Endodermal cell (in vitro differentiated cells): Measurements from ENCODE around the gene GPR3. TPM values are rescaled to one million over a fixed set of nuclear protein-coding genes. Genes with fewer than 3 reads are reported as not detected.

Experiments used
- DNase-seq: peaks from one replicate; pipeline ENCODE4 v3.0.0-alpha.2; 2017
- H3K27ac ChIP-seq: 2 replicates; pipeline ENCODE4 v1.5.1; 2013; ENCODE audit warnings: mild to moderate bottlenecking, low read depth, low read length, moderate library complexity
- H3K27me3 ChIP-seq: 2 replicates; pipeline ENCODE4 v1.6.1; 2013; ENCODE audit warnings: mild to moderate bottlenecking, low read length, moderate library complexity; ENCODE audit not compliant: insufficient read depth, control insufficient read depth, poor library complexity, severe bottlenecking
- H3K36me3 ChIP-seq: 2 replicates; pipeline ENCODE4 v1.7.0; 2013; ENCODE audit warnings: mild to moderate bottlenecking, low read length, moderate library complexity; ENCODE audit not compliant: control insufficient read depth, insufficient read depth
- H3K4me1 ChIP-seq: one replicate; pipeline ENCODE4 v1.7.0; 2013; ENCODE audit warnings: low read length; ENCODE audit not compliant: control insufficient read depth, insufficient read depth
- H3K4me3 ChIP-seq: 2 replicates; pipeline ENCODE4 v1.5.1; 2013; ENCODE audit warnings: mild to moderate bottlenecking, low read length, moderate library complexity
- H3K9ac ChIP-seq: 2 replicates; pipeline ENCODE4 v1.6.1; 2013; ENCODE audit warnings: mild to moderate bottlenecking, low read length, moderate library complexity; ENCODE audit not compliant: poor library complexity, severe bottlenecking; ENCODE audit errors: extremely low read depth
- H3K9me3 ChIP-seq: 2 replicates; pipeline ENCODE4 v1.6.1; 2013; ENCODE audit warnings: mild to moderate bottlenecking, low read length, moderate library complexity; ENCODE audit not compliant: control insufficient read depth
- H3K27ac Mint-ChIP-seq: 2 replicates; pipeline ENCODE4 v1.8.0; 2020; ENCODE audit warnings: mixed read lengths
- H3K27me3 Mint-ChIP-seq: 2 replicates; pipeline ENCODE4 v1.8.0; 2021; ENCODE audit warnings: mild to moderate bottlenecking, mixed read lengths; ENCODE audit not compliant: insufficient read depth
- H3K36me3 Mint-ChIP-seq: 2 replicates; pipeline ENCODE4 v1.8.0; 2020; ENCODE audit warnings: low read depth, mixed read lengths
- H3K4me1 Mint-ChIP-seq: 2 replicates; pipeline ENCODE4 v1.8.0; 2020; ENCODE audit warnings: mixed read lengths
- H3K4me3 Mint-ChIP-seq: 2 replicates; pipeline ENCODE4 v1.8.0; 2020; ENCODE audit warnings: mild to moderate bottlenecking, moderate library complexity, mixed read lengths
- H3K9me3 Mint-ChIP-seq: 2 replicates; pipeline ENCODE4 v1.8.0; 2020; ENCODE audit warnings: mild to moderate bottlenecking, mixed read lengths
- CTCF ChIP-seq: fragments of 200-600 bp; sonication (generic); conservative IDR thresholded peaks from 2 replicates; pipeline ENCODE4 v1.5.0; 2021; ENCODE audit warnings: antibody characterized with exemption, mild to moderate bottlenecking
- WGBS, 2 experiments: methylation state at CpG; one replicate each; pipeline versions ENCODE4 v1.1.5 to v1.1.7; 2013; ENCODE audit warnings: missing lambda C conversion rate in 2 of 2, mixed read lengths in 1 of 2; ENCODE audit not compliant: insufficient coverage in 1 of 2, insufficient read length in 1 of 2; 5-methylcytosine and 5-hydroxymethylcytosine counted together
- total RNA-seq, 2 donors: library from RNA; stranded (reverse); fragmentation: NEBNext Ultra II Directional in 1 of 2; extraction: Animal tissue kit (Norgen Biotek cat#: 25700) in 1 of 2; gene quantifications; 2 replicates in 1 of 2; 3 replicates in 1 of 2; pipeline ENCODE4 v1.2.1, GENCODE V29; 2021

The GPR3 gene
- total RNA-seq, 2 donors from 2014 or later, result 3.5 to 4.1 TPM

DNA sequence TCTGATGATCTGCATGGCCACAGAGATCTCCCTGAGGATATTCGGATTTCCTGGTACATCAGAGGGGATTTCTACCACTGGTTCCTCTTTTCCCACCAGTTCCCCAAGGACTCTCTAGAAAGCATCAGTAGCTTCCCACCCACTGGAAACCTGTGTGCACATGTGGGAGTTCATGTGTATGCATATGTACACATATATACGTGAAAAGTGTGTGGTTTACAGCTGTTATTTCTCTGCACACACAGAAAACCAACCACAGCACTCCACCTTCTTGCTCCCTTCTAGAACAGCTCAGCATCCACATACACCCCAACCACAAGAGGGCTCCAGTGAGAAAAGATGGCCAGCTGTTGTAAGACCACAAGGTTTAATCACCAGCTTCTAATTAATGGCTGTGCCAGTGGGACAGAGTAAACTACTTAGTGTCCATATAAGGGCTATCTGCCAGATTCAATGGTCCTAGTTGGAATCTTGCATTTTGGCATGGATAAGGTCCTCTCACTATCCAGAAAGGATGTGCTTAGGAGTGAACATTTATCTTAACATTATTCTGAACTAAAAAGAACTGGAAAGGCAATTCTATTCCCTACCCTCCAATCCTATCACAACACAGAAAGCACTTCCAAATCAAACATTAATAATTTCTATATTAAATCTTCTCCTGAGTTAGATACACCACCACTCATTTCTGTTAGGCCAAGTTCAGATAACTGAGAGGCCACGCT is 24.1 kb downstream of the GPR3 start:
- peak; percentile 90 for TF ChIP-seq CTCF
- Mint-ChIP-seq H3K9me3 (no peaks in the 10 kb centered on the region), H3K36me3 (peaks cover 57% of the 10 kb centered on the region), H3K4me3 (no peak overlapping the region), H3K27me3 (no peaks in the 10 kb centered on the region), H3K4me1 (peaks cover 22% of the 10 kb centered on the region), H3K27ac (no peak overlapping the region)
- Histone ChIP-seq H3K4me1 (peaks cover 5% of the 10 kb centered on the region), H3K4me3 (no peak overlapping the region), H3K9ac (no peak overlapping the region), H3K9me3 (no peaks in the 10 kb centered on the region), H3K36me3 (peaks cover 64% of the 10 kb centered on the region), H3K27ac (no peak overlapping the region), H3K27me3 (no peaks in the 10 kb centered on the region)
- DNase-seq, result peak; percentile 88
- WGBS, 2 experiments, result 89 to 100% methylated on average over 2 to 3 of the region's 3 CpGs

- TF ChIP-seq CTCF, result no peak
- H3K9ac ChIP-seq, result no peak overlapping the region
- H3K36me3 Mint-ChIP-seq, result peaks cover 53% of the 10 kb centered on the region
- H3K4me1 Mint-ChIP-seq, result peaks cover 22% of the 10 kb centered on the region
- H3K27ac ChIP-seq, result peak overlapping the region; percentile 55
- H3K9me3 ChIP-seq, result no peaks in the 10 kb centered on the region
- peaks cover 53% of the 10 kb centered on the region for H3K36me3 ChIP-seq
- no peaks in the 10 kb centered on the region for H3K27me3 ChIP-seq
- WGBS, 2 experiments, result 67 to 78% methylated on average over 1 to 3 of the region's 3 CpGs
- no peak overlapping the region for H3K4me3 ChIP-seq
- no peaks in the 10 kb centered on the region for H3K27me3 Mint-ChIP-seq
- peaks cover 5% of the 10 kb centered on the region for H3K4me1 ChIP-seq
- no peak for DNase-seq
- no peak overlapping the region for H3K4me3 Mint-ChIP-seq
- no peaks in the 10 kb centered on the region for H3K9me3 Mint-ChIP-seq
- H3K27ac Mint-ChIP-seq, result peak overlapping the region; percentile 54
Measured at GRCh38 chr1:27417713-27418112, 25.3 kb downstream of the GPR3 start.

DNA sequence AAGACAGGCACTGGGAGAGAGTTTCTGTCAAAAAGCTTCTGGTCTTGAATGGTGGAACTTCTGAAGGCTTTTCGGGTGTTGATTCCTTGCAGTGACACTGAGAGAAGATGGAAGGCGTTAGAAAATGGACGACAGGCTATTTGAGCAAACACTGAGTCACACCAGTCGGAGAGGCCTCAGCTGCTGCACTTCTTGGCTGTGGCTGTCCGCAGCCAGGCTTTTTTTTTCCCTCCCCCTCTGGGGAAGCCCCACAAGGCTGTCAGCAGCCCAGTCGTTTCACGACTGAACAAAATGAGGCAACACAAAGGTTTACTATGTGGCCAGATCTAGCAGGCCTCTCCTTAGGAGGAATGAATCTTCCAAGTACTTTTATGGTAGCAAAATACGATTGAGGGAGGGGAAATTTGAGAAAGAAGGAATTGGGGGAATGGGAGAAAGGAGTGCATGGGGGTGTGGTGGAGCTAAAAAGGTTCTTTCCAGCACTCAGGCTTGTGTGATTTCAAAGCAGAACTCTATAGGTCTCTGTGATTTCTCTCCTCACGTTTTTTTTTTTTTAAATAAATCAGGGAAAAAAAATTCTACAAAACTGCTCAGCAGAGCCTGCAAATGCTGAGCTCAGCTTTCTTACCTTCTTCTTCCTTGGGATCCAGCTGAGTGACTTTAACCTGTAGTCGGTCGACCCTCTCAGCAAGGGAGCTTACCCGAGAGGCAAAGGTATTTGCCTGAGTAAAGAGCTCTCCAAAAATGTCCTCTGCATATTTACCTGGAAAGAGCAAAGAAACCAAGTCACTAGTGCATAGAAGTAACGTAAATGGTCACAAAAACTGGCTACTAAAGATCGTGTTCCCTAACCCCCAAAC is 26.1 kb downstream of the GPR3 start:
- H3K27ac Mint-ChIP-seq, result peak overlapping the region; percentile 54
- peaks cover 45% of the 10 kb centered on the region for H3K36me3 Mint-ChIP-seq

More for the DNA sequence above, 26.1 kb downstream of the GPR3 start:
- WGBS, 2 experiments, result 41 to 46% methylated on average over 10 to 14 of the region's 14 CpGs
- Histone ChIP-seq H3K36me3 (peaks cover 45% of the 10 kb centered on the region), H3K4me1 (peaks cover 5% of the 10 kb centered on the region), H3K27ac (peak overlapping the region; percentile 55), H3K9ac (no peak overlapping the region), H3K27me3 (no peaks in the 10 kb centered on the region), H3K9me3 (no peaks in the 10 kb centered on the region), H3K4me3 (no peak overlapping the region)
- H3K4me1 Mint-ChIP-seq, result peaks cover 22% of the 10 kb centered on the region
- no peak for TF ChIP-seq CTCF
- no peaks in the 10 kb centered on the region for H3K9me3 Mint-ChIP-seq
- peak overlapping the region; percentile 15 for H3K4me3 Mint-ChIP-seq
- no peak for DNase-seq
- H3K27me3 Mint-ChIP-seq, result no peaks in the 10 kb centered on the region
